ENCODE data around the gene CACHD1.

- no peak for TF ChIP-seq CTCF (IDR thresholded peaks at IDR 0.05)
- TF ChIP-seq ELK1 (IDR thresholded peaks at IDR 0.05; ENCODE audit: low read depth, low read length) = no peak
- TF ChIP-seq, protein P1, sequence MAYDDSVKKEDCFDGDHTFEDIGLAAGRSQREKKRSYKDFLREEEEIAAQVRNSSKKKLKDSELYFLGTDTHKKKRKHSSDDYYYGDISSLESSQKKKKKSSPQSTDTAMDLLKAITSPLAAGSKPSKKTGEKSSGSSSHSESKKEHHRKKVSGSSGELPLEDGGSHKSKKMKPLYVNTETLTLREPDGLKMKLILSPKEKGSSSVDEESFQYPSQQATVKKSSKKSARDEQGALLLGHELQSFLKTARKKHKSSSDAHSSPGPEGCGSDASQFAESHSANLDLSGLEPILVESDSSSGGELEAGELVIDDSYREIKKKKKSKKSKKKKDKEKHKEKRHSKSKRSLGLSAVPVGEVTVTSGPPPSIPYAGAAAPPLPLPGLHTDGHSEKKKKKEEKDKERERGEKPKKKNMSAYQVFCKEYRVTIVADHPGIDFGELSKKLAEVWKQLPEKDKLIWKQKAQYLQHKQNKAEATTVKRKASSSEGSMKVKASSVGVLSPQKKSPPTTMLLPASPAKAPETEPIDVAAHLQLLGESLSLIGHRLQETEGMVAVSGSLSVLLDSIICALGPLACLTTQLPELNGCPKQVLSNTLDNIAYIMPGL (CRISPR knock-in tag; IDR thresholded peaks at IDR 0.05; ENCODE audit: borderline replicate concordance) = no peak
- TF ChIP-seq REST (IDR thresholded peaks at IDR 0.05) = no peak
- TF ChIP-seq, protein P2, sequence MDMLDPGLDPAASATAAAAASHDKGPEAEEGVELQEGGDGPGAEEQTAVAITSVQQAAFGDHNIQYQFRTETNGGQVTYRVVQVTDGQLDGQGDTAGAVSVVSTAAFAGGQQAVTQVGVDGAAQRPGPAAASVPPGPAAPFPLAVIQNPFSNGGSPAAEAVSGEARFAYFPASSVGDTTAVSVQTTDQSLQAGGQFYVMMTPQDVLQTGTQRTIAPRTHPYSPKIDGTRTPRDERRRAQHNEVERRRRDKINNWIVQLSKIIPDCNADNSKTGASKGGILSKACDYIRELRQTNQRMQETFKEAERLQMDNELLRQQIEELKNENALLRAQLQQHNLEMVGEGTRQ (IDR thresholded peaks at IDR 0.05) = no peak
- TF ChIP-seq JUN (IDR thresholded peaks at IDR 0.05) = no peak
- TF ChIP-seq POLR2A (IDR thresholded peaks at IDR 0.05; ENCODE audit: low read length) = no peak
- TF ChIP-seq EP300 (IDR thresholded peaks at IDR 0.05) = no peak
- TF ChIP-seq HDAC2 (IDR thresholded peaks at IDR 0.05) = no peak
- TF ChIP-seq CHD4 (IDR thresholded peaks at IDR 0.05; ENCODE audit: borderline replicate concordance) = no peak
- no peak for TF ChIP-seq KDM1A (IDR thresholded peaks at IDR 0.05; ENCODE audit: low read depth)
- TF ChIP-seq E2F6 (IDR thresholded peaks at IDR 0.05; ENCODE audit: borderline replicate concordance, low read depth) = no peak
- no peak for TF ChIP-seq MAZ (IDR thresholded peaks at IDR 0.05; ENCODE audit: borderline replicate concordance, low read depth, low read length)
- TF ChIP-seq CEBPB (IDR thresholded peaks at IDR 0.05) = no peak
Observed at GRCh38 chr1:64683419-64683818, 213.5 kb downstream of the CACHD1 start.
